Measurements from ENCODE around the gene SUCNR1.

The SUCNR1 gene, protein sequence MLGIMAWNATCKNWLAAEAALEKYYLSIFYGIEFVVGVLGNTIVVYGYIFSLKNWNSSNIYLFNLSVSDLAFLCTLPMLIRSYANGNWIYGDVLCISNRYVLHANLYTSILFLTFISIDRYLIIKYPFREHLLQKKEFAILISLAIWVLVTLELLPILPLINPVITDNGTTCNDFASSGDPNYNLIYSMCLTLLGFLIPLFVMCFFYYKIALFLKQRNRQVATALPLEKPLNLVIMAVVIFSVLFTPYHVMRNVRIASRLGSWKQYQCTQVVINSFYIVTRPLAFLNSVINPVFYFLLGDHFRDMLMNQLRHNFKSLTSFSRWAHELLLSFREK

DNA sequence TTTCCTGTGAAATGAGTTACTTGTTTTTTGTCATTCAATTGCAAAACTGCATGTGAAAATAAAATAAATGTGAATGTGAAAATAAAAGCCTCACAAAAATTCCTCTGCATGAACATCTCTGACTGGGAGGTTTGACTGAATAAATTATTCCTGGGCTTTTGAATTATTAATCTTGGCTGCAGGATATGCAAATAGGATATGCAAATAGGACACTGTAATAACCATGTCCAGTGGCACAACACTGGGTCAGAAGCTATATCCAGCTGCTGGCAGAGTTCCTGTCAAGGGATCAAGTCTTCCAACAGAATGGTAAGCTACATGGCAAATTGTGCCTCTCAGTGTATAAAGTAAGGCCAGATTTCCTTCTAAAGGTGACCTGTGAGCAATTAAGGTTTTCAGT lies at the start of gene SUCNR1:
TSS of gene SUCNR1 (plus strand) at position 246 of the 400 bp plus-strand sequence. CDS start 6,250 bp downstream, outside the sequence.
- Histone ChIP-seq H3K27me3 (no peaks in the 10 kb centered on the region), H3K9me3 (no peaks in the 10 kb centered on the region), H3K4me3 (ENCODE audit: low read depth in 1 of 2, low read length in 1 of 2) (peak within 1 kb of the TSS in 1 of 2 experiments; percentile 42), H3K4me1 (ENCODE audit: control insufficient read depth in 1 of 2, insufficient read depth in 1 of 2, low read depth in 1 of 2, low read length in 1 of 2) (peaks cover 70 to 76% of the 10 kb centered on the region in 2 experiments), H3K36me3 (no peaks in the 10 kb centered on the region), H3K27ac (peak within 1 kb of the TSS; percentile 93)
- no peak for TF ChIP-seq CTCF (IDR thresholded peaks at IDR 0.05)

- Histone ChIP-seq H3K4me3 (ENCODE audit: low read depth in 1 of 2, low read length in 1 of 2) (no peak overlapping the region), H3K27me3 (no peaks in the 10 kb centered on the region), H3K36me3 (no peaks in the 10 kb centered on the region), H3K9me3 (no peaks in the 10 kb centered on the region), H3K27ac (no peak overlapping the region), H3K4me1 (ENCODE audit: control insufficient read depth in 1 of 2, insufficient read depth in 1 of 2, low read depth in 1 of 2, low read length in 1 of 2) (peaks cover 0 to 11% of the 10 kb centered on the region in 2 experiments)
- no peak for TF ChIP-seq CTCF (IDR thresholded peaks at IDR 0.05)
Measured at GRCh38 chr3:151827816-151828215, 45.6 kb upstream of the SUCNR1 start.

DNA sequence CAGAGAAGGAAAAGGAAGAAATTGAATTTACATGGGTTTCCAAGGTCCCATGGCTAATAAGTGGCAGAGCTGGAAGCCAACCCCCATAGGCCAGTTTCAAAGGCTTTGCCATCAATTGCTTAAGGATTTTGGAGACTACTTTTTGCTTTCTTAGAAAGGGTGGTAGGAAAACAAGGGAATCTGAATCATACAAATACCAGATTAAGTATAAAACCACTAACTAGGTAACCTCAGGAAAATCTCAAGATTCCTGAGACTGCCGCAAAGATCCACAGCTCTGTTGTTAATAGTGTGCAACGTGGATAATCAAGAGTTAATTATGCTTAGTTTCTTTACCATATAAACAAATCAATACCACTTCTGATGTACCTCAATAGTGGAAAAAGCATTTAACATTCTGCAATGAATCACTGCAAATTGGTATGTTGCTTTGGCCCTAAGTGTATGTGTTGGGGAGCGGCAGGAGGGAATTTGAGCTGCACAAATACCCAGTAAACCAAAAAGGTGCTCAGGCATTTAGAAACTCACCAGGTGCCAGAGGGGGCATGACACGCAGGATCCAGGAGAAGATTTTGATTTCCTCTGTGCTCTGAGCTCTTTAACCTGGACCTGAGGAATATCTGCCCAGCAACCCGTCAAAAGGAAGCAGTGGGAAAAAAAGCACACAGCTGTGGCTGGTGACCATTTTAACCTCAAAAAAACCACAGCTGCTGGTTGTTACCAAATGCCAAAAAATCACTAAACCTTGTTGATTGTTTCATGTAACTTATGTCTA lies 37.5 kb upstream of the SUCNR1 start:
- H3K27ac ChIP-seq, result no peak overlapping the region
- H3K4me3 ChIP-seq (ENCODE audit: low read depth in 1 of 2, low read length in 1 of 2), result no peak overlapping the region
- H3K36me3 ChIP-seq, result no peaks in the 10 kb centered on the region
- no peaks in the 10 kb centered on the region for H3K27me3 ChIP-seq
- no peaks in the 10 kb centered on the region for H3K9me3 ChIP-seq
- no peak for TF ChIP-seq CTCF (IDR thresholded peaks at IDR 0.05)
- H3K4me1 ChIP-seq (ENCODE audit: control insufficient read depth in 1 of 2, insufficient read depth in 1 of 2, low read depth in 1 of 2, low read length in 1 of 2), result peaks cover 7 to 35% of the 10 kb centered on the region in 2 experiments

- Histone ChIP-seq H3K27ac (no peak overlapping the region), H3K27me3 (no peaks in the 10 kb centered on the region), H3K36me3 (no peaks in the 10 kb centered on the region), H3K4me3 (ENCODE audit: low read depth in 1 of 2, low read length in 1 of 2) (no peak overlapping the region), H3K9me3 (no peaks in the 10 kb centered on the region), H3K4me1 (ENCODE audit: control insufficient read depth in 1 of 2, insufficient read depth in 1 of 2, low read depth in 1 of 2, low read length in 1 of 2) (peaks cover 7 to 35% of the 10 kb centered on the region in 2 experiments)
- TF ChIP-seq CTCF (IDR thresholded peaks at IDR 0.05), result no peak
Measured at GRCh38 chr3:151837057-151837456, 36.4 kb upstream of the SUCNR1 start.

GRCh38 chr3:151838574-151839312 lies 34.7 kb upstream of the SUCNR1 start:
- no peaks in the 10 kb centered on the region for H3K27me3 ChIP-seq
- peak; percentile 82 for TF ChIP-seq CTCF (IDR thresholded peaks at IDR 0.05)
- H3K4me3 ChIP-seq (ENCODE audit: low read depth in 1 of 2, low read length in 1 of 2), result peak overlapping the region; percentile 9 to 40
- H3K27ac ChIP-seq, result no peak overlapping the region
- no peaks in the 10 kb centered on the region for H3K36me3 ChIP-seq
- peaks cover 7 to 27% of the 10 kb centered on the region in 2 experiments for H3K4me1 ChIP-seq (ENCODE audit: control insufficient read depth in 1 of 2, insufficient read depth in 1 of 2, low read depth in 1 of 2, low read length in 1 of 2)
- no peaks in the 10 kb centered on the region for H3K9me3 ChIP-seq
